Activated T-helper 1 cell treated with anti-CD3 and anti-CD28 coated beads, Interleukin-2, amount 50 U/mL, for 16 hours (primary cell): Measurements from ENCODE around the gene DOCK1.

Source experiments
- DNase-seq, 2 donors: peaks; one replicate each; pipeline ENCODE4 v3.0.0-alpha.2; 2020; ENCODE audit warnings: low read depth in 1 of 2, low spot score in 1 of 2

Gene DOCK1

DNA sequence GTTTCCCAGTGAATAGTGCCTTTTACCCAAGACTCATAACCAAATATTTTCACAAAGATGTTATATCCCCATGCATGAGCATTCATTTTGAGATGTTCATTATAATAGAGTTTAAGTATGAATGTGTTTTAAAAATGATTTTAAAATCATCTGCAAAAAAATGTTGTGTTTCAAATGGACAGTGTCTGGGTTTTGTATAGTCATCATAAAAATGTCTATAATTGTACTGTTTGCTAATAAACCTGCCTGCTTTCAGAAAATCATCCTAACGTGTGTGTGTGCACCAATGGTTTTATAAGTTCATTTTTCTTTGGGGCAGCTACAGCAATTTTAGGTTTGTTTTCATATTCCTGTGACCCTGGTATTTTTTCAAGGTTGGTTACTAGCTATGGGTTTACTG, 228.0 kb downstream of the DOCK1 start:
- no peak for DNase-seq

DNA sequence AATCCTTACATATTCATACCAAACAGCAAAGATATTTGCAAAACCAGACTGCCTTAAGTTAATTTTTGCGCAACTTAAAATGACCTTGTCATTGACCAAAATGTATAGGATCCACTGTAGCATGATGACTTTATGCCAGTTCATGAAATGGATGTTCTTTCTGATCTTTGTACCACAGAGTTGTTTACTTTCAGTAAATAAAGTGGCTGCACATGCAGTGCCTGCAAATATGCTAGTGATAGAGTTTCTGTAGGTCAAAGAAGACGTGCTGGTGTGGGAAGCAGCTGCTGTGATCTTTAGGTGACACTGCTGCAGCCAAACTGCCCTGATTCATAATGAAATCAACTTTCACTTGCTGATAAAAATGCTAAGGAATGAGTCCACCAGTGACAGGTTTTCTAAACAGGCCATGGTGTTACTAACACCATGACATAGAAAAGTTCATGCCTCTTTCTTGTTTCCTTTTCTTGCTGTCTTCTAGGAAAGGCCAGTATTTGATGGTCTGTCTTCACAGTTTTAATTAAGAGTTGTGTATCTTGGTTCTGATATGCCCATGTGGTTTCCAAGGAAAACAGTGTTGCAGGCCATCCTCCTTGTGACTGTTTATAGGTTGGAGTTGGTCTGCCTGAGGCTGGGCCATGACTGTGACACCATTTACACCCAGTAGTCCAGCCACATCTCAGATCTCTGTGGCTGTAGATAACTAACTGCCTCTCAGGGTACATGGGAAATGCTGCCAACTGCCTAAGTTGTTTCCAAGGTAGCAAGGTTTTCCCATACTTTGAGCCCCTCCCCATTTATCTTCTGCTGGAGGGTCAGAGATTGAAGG, 228.7 kb downstream of the DOCK1 start:
- no peak for DNase-seq

DNA sequence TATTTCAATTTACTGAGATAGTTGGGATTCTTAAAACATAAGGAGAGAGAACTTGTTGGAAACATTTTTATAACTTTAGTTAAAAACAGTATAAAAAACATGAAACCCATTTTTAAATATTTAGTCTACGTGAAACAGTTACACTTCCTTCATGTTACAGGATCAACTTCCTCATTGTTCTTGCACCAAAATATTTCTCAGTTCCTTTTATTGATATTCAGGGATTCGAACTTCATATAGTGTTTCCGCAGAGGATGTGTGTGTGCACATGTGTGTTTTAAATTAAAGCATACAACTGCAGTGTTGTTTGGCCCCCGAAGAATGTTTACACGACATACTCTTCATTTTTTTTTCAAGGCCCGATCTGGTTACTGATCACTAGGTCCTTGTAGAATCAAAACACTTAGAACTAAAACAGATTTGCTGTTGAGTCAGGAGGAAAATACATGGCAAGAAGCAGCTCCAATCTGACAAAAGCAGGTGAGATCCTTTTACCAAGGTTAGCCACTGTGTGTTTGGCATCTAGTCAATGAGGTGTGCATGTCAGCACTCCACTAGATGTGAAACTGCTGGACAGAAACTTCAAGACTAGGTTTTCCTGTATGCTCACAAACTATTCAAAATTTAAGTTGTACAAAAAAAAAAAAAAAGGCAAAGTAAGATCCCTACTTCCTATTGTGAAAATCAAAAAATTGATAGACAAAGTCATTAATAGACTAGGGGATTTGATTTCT, 230.8 kb downstream of the DOCK1 start:
- no peak for DNase-seq

DNA sequence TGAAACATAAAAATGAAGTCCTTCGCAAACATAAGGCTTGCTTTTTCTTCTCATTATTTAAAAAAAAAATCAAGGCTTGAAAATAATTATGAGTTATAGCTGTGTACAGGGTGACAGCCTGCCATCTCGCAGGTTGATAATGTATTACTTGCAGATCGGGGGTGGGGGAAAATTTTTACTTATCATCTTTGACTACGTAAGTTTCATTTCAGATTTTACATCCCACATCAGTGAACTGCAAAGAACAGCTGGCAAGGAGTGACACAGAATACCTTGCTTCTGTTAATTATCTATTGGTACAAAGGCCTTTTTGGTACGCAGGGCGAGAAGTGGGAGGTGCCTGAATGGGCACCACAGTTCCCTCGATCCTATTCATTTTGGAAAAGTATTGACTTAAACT, 232.2 kb downstream of the DOCK1 start:
- DNase-seq: no peak

DNA sequence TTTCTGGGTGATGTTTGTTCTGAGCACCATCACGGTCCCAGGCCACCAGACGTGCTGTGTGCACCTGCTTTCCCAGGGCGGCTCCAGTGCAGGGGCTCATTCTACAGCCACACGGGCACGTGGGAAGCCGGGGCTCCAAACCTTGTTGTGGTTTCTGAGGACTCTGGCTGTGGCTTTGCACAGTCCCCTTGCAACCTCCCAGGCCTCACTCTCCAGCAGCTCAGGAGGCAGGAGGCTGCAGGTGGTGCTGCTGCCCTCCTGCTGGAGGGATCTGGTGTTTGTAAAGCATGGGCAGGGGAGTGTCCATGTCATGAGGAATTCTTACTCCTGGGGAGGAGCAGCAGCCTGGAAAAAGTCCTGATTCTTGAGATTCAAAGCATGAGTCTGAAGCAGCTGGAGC, 236.9 kb downstream of the DOCK1 start:
- DNase-seq: no peak

DNA sequence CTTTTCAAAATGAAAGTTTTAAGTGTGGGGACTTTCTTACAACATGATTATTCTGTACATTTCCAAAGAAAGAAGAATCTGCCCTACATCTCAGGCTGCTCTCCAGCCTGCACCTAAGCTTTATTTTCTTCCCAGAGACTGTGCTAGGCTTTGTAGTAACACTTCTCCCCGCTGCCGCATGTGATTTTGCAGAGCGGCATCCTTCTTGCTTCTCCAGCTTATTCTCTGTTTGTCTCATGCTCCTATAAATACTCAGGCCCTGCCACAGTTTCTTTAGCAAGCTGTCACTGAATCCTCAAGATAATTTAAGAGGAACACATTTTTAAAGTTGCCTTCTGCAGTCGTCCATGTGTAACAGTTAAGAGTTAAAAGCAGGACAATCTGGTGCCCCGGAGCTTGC, 237.6 kb downstream of the DOCK1 start:
- no peak for DNase-seq

DNA sequence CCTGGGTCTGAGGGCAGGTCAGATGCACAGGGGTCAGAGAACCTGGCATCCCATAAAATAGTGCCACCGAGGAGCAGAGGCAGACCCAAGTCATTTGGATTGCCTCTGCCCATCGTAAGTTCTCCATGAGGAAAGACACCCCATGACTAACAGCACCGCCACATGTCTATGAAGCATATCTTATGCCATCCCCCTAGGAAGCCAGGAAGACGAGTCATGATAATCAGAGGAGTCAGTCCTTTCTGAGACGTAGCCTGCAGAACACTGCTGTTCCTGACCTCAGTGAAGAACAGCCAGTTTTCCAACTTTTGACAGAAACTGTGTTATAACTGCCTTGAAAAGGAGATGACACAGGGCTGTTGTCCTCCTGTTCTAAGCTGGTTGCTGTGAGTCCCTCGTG, 239.9 kb downstream of the DOCK1 start:
- DNase-seq: no peak

DNA sequence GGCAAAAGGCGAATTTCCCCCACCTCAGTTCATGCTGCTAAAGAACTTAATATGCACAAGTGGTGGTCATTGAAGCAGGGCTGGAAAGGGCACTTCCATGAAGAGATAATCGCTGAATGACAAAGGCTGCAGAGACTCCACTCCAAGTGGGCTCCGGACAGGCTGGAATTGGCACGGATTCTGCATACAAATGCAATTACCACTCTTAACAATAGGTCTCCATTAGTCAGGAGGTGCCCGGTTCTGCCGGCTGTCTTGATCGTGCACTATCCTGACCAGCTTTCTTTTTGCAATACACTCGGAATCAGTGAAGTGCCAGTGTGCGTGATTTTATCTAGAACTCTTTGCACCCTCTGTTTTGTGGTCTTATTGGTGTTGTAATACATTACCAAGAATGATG, 241.4 kb downstream of the DOCK1 start:
- no peak for DNase-seq

DNA sequence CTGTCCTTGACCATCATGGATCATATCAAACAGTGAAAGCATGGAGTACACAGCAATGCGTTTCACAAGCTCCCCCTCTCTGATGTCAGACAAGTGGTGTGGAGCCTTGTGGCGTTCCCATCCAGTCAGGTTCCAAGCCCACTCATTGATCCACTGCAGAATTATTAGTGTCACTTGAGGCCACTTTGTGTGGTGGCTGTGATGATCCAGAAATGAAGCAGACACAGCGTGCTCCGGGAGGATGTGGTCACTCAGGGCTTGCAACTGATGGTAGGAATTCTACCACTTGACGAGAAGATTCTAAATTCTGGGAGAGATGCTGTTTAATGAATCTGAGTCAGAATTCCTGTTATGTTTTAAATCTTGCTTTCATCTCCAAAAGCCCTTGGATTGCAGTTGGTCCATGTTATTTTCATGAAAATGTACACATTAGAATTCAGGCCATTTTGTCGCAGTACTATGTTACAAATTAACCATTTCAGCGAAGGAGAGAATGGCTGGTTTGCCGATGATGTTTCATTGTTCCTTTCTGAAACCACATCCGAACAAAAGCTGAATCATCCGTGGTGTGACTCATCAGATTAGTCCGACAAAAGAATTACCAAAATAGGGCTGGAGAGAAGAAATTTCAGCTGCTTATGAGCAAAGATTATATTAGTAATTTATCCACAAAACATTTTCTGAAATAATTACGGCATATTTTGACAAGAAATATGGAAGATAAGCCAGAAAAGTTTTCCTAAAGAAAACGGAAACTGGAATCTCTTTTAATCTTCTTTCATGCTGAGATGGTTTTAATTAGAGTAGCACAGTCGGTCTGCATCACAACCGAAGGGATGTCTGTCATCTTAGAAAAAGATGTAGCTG, 243.1 kb downstream of the DOCK1 start:
- no peak for DNase-seq

DNA sequence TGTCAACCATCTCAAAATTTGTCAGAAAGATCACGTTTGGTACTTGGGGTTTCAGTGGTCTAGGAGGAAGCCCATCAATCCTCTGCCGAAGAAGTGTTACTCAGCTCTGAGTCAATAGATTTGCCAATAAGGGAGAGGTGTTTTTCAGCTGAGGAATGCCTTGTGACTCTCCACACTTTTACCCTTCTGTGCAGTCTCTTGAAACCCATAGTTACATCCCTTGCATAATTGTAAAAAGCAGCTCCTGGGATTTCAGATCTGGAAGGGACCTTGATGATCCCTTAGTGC, 243.6 kb downstream of the DOCK1 start:
- no peak for DNase-seq

DNA sequence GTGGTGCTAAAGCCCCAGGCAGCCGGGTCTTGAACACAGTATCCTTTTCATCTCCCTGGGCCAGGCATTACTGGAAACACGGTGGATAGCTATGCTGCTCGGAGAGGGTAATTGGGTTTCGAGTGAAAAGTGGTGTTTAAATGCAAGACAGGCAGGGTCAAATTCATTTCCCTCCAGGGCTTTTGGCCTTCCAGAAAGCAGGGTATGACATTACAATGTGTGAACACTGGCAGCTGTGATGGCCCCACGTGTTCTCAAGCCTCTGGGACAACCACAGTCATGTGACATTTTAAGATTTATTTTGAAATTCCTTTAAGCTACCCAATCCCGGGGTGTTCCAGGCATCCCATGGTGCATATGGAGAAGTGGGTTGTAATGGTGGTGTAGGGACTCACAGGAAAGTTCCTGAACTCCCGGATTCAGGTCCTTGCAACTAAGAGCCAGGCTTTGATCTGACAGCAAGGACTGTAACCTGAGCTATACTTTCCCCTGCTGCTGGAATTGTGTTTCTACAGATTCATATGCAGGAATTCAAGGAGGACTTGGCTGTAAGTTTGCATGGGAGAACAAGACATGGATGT, 244.4 kb downstream of the DOCK1 start:
- DNase-seq: no peak

DNA sequence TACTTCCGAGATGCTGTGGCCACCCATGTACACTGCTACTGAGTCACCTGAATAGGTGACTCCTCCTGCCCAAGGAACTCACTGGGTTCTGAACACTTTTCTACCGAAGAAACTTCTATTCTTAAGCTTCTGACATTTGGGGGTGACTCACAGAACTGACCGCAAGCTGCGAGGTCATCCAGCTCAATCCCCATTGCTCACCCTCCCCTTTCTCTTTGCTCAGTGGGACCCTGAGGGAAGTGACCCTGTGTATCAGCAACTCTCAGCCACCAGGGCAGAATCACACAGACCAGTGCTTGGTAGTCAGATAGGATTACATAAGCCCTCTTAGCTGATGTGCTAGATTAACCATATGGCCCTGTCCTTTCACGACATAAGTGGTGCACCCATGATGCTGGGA, 244.9 kb downstream of the DOCK1 start:
- no peak for DNase-seq

DNA sequence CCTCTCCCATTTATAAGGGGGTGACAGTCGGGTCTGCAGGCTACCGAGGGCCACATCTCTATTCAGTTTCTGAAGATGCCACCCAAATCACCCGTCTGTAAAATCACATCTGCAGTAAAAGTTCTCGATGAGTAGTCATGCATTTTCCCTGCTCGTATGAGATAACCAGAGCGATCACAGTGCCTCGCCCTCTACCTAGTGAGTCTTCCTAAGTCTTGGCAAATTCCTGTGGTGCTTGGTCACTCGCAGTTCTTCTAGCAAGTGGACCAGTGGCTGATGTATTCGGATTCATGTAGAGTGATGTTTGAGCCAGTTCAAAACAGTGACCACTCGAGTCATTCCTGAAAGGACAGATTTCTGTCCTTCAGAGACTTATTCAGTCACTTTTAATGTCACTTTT, 246.3 kb downstream of the DOCK1 start:
- no peak for DNase-seq

DNA sequence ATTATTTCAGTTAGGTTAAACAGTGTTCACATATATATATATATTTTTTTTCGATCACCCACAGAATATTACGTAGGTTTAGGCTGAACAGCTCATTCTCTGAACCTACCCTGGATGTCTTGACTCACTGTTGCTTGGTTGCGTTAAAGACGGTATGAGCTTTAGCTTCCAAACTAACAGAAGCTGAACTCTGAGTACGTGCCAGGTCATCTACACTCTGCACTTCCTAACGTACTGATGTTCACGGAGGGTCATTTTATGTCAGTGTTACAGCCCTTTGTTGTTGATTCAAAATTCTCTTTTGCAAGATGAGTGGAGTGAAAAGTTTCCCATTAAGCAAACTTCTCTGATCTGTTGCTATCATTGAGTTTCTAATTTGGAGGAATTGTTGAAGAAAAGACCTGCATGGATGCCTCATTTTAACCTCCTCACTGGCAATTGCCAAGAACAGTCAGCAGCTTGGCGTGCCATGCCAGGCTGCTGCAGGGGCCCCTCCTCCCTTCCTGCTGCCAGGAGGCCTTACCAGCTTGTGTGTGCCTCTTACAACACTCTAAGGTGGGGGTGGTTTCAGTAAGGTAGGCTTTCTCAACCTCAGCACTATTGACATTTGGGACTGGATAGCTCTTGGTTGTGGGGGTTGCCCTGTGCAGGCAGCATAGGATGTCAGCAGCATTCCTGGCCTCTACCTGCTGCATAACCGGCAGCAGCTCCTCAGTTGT, 246.9 kb downstream of the DOCK1 start:
- DNase-seq: no peak

DNA sequence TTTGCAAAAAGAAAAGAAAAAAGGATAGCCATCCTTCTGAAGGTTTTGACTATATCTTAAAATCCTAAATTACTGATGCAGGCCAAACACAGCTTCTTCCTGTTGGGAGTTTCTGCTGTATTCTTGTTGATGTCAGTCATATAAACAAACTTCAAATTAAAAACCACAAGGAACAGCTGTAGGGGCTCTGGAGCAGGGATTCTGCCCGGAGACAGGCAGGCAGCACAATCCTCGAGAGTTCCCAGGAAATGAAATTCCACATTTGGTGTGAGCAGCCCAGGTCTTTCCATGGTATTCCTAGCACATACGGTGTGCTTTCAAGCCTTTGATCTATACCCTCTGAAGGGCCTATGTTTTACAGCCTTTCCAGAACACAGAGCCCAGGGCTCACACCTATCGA, 248.0 kb downstream of the DOCK1 start:
- no peak for DNase-seq

DNA sequence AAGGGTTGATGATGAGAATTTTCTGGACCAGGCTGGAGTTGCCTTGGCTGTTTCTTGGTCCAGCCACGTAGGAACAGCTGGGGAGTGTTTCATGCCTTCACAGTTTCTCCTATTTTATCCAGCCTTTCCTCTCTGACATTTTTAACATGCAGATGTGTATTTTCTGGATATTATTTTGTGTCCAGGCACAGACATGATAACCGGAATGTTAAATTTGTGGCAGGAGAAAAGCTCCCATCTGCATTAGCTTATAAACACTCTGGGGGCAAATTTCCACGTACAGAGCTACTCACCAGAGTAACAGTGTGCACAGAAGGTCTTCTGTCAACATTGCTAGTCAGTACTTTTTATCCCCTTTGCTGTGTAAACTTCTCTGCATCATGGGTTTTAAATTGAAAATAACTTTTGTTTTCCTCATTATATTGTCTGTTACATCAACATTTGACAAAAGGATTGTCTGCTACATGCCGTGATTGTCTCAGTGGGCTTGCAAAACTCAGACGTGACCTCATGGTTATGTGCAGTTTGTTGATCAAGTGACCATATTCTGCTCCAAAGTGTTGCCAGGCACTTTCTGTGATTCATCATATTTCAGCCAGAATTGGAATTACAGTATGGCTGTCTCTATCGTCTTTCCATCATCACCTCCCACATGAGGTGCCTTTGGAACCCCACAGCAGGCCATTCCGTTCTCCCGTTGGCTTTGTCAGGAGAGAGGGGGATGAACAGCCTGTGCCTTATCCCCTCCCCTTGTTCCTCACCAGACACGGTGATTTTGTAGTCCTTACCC, 249.8 kb downstream of the DOCK1 start:
- no peak for DNase-seq

DNA sequence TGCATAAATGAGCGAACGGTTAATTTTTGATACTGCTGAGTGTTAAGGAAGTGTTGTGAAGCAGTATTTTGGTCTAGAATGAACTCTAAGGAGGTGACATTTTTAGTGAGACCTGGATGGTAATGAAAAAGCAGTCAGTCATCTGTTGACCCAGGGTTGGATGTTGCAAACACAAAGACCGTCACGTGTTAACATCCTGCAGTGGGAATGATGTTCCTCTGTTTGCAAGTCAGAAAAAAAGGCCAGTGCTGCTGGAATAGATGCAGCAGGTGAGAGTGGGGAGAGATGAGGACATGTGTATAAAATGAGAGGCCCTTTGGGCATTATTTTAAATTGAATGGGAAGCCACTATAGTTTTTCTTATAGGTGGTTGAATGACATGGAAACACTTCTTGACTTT, 251.9 kb downstream of the DOCK1 start:
- DNase-seq: no peak

DNA sequence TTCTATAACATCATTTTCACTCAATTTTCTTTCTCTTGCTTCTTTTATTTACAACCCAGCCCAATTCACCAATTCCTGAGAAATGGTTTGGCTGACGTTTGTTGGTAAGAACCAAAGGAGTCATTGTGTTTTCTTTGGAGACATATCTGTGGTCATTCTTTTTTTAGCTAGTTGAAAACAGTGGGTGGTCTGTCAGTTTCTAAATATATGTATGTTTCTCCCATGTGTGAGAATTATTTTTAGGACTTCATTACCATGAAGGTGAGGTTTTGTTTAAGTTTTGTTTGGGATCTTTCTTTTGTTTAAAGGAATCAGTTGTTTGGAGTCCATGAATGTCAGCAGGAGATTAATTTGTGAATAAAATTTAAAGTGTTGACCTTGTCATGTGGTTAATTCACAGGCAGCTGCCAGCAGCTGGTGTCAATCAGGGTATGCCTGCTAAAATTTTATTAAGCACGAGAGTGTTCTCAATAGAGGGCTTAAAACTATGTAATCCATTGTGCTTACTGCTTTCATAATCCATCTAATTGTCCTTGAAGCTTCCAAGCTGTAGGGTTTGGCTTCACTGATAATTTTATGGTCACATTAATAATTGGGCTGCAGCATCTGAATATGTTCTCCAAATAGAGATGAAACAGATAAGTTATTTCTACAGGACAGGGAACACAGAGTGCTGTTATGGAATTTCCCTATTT, 252.4 kb downstream of the DOCK1 start:
- DNase-seq: no peak

DNA sequence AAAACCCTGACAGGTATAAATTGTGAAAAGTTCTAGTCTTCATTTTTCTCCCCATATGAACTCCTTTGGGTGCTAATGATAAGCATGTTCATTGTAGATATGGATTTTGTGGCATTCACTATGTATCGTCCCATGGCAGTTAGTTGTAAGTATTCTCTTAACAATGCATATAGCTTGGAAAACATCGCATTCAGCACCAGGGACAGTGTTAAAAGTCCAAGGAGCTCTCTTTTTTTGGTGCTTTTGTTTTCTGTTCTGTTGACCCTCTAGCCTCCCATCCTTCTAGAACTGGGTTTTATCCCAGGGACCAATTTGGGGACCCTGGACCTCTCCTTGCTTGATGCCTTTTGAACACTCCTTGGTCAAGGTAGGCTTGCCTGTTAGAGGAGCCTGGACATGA, 253.4 kb downstream of the DOCK1 start:
- no peak for DNase-seq
